ENCODE measurements around the gene SYP.

Gene SYP

GRCh38 chrX:49199906-49200771, at the start of gene SYP:
Gene SYP, minus strand, starts transcription at chrX:49200193. Its CDS starts 7 bp downstream, at chrX:49200186.
- peak; percentile 97 for DNase-seq (ENCODE audit: low read depth, low spot score)

GRCh38 chrX:49249616-49250015, 49.6 kb upstream of the SYP start:
- DNase-seq (ENCODE audit: low read depth, low spot score): no peak

DNA sequence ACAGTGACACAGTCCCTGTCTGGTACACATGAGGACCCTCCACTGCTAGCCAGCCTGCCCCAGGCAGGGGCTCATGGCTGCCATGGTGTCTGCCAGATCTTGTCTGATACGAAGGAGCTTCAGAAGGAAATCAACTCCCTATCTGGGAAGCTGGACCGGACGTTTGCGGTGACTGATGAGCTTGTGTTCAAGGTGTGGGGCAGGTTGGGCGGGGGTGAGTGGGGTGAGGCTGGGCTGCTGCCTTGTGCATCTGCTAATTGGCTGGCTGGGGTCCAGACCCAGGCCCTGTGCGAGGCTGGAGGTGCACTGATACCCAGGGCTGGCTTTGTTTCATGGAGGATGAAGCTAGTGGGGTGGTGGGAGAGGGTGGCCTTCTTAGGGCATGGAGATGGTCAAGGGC, 49.1 kb upstream of the SYP start:
- no peak for DNase-seq (ENCODE audit: low read depth, low spot score)

DNA sequence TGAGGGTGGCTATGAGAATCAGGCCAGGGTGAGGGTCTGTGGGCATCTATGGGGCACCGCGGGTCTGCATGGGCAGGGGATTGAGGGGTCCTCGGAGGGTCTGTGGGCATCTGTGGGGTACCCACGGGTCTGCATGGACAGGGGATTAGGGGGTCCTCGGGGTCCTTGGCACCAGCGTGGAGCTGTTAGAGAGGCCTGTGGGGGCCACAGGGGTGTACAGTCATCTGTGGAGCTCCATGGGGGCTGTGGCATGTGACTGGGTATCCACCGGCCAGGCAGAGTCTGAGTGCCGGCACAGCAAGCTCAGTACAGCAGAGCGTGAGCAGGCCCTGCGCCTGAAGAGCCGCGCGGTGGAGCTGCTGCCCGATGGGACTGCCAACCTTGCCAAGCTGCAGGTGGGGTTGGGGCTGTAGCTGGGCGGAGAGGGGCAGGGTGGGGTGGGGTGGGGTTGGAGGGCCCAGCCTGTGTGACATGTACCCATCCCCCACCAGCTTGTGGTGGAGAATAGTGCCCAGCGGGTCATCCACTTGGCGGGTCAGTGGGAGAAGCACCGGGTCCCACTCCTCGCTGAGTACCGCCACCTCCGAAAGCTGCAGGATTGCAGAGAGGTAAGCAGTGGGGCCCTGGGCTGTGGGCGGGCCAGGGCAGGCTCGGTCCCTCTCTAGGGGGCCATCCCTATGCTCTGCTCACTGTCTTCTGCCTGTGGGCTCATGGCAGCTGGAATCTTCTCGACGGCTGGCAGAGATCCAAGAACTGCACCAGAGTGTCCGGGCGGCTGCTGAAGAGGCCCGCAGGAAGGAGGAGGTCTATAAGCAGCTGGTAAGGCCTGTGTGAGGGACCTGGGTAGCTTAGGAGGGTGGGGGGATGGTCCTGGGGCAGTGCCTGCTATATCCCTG, 48.2 kb upstream of the SYP start:
- DNase-seq (ENCODE audit: low read depth, low spot score): no peak

DNA sequence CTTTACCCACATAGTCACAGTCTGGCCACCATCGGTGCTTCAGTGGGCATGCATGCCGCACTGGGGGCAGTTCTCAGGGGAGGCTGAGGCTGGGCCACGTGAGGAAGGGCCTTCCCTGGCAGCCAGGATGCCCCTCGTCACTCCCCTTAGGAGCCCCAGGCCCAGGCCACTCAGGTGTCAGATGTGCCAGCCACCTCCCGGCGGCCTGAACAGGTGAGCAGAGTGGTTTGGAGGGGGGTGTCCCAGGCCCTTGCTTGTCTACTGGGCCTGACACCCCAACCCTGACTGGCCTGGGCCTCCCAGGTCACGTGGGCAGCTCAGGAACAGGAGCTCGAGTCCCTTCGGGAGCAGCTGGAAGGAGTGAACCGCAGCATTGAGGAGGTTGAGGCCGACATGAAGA, 47.4 kb upstream of the SYP start:
- no peak for DNase-seq (ENCODE audit: low read depth, low spot score)

GRCh38 chrX:49246541-49246940, 46.5 kb upstream of the SYP start:
- DNase-seq (ENCODE audit: low read depth, low spot score): no peak

GRCh38 chrX:49244207-49244606, 44.2 kb upstream of the SYP start:
- DNase-seq (ENCODE audit: low read depth, low spot score): no peak

DNA sequence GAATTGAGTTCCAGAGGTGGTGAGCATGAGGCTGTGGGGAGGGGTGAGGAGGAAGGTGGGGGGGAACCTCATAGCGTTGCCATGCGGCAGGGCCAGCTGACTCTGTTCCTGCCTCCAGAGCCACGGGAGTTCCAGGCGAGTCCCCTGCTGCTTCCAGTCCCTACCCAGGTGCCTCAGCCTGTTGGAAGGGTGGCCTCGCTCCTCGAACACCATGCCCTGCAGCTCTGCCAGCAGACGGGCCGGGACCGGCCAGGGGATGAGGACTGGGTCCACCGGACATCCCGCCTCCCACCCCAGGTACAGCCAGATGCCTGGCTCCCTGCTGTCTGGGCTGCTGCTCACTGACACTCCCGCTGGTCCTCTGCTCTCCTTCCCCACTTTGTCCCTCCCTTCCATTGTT, 43.2 kb upstream of the SYP start:
- no peak for DNase-seq (ENCODE audit: low read depth, low spot score)

DNA sequence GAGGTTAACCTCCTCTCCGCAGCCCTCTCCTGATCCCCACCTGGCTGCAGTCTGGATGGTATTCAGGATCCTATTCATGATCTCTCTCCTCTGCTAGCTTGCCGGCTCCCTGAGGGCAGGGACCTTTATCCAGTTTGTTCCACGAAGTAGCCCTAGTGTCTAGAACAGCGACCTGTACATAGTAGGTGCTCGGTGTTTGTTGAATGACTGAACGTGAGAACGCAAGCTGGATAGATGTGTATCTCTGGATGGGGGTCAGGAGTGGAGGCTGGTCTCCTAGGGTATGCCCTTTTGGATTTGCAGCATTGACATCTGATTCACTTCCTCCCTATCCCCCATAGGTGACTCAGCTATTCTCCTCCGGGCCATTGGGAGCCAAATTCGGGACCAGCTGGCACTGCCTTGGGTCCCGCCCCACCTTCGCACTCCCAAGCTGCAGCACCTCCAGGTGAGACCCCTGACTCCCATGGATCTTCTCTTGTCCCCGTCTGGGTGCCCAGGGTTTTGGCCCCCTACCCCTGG, 42.6 kb upstream of the SYP start:
- no peak for DNase-seq (ENCODE audit: low read depth, low spot score)

DNA sequence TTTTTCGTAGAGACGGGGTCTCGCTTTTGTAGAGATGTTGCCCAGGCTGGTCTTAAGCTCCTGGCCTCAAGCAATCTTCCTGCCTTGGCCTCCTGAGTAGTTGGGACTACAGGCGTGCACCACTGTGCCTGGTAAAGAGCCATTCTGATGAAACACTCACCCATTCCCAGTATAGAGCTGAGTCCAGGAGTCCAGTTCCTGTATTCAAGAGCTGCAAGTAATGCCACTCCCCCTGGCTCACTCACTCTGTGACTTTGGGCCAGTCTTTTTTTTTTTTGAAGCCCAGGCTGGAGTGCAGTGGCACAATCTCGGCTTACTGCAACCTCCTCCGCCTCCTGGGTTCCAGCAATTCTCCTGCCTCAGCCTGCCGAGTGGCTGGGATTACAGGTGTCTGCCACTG, 38.7 kb upstream of the SYP start:
- DNase-seq (ENCODE audit: low read depth, low spot score): no peak

DNA sequence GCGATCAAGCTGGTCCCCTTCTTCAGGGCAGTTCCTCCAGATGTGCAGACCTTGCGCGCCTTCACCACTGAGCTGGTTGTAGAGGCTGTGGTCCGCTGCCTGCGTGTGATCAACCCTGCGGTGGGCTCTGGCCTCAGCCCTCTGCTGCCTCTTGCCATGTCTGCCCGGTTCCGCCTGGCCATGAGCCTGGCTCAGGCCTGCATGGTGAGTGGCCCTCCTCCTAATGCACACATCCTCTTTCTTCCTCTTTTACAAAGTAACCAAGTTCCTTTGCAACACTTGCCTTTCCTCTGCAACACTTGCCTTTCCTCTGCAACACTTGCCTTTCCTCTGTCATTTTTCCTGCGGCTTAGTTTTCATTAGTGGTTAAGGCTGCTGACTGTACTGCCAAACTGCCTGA, 37.1 kb upstream of the SYP start:
- no peak for DNase-seq (ENCODE audit: low read depth, low spot score)

DNA sequence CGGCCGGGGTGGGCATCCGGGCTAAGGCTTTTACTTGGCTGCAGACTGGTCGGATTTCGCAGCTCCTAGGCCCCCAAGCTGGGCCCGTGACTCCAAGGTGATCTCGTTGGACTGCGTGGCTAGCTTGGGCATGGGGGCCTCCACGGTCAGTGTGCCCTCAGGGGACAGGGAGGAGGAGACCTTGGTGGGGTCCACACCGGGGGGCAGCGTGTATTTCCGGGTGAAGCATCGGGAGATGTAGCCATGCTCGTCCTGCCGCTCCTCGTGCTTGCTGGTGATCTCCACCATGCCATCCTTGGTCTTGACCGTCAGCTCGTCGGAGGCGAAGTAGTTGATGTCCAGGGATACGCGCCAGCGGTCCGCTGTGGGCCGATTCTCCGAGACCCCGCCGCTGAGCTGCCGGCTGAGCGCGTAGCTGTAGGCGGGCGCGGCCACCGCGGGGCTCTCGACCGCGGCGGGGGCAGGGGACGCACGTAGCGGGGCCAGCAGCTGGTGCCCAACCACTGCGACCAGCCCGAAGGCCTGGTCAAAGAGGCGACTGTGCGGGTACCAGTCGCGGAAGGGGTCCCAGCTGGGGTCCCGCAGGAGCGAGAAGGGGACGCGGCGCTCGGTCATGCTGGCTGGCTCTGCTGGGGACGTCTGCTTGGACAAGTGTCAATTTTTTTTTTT, 34.0 kb upstream of the SYP start:
- DNase-seq (ENCODE audit: low read depth, low spot score): peak; percentile 29

DNA sequence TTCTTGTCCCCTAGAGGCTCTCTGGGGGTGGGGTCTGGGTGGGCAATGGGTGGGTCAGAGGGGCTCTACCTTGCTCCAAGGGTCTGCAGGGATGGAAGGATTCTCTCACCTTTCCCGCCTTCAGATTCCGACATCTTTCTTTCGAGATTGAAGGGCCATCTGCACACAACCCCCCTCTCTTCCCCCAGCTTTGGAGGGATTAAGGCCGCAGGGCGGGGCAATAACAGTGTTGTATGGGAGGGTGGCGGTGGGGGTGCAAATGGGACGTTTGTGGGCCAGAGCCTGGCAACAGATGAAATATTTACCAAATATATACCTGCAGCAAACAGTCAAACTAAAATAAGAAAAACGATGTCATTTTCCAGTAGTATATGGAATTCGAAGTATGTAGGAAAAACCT, 33.2 kb upstream of the SYP start, which contains the start of gene CACNA1F:
Gene CACNA1F (minus strand): TSS at position 165 of the 400 bp plus-strand sequence. CDS start 31 bp downstream, at position 134.
- DNase-seq (ENCODE audit: low read depth, low spot score): no peak

GRCh38 chrX:49232525-49232924, 32.5 kb upstream of the SYP start:
- DNase-seq (ENCODE audit: low read depth, low spot score): no peak

- DNase-seq (ENCODE audit: low read depth, low spot score): no peak
Observed at GRCh38 chrX:49231333-49232000, 31.5 kb upstream of the SYP start.

DNA sequence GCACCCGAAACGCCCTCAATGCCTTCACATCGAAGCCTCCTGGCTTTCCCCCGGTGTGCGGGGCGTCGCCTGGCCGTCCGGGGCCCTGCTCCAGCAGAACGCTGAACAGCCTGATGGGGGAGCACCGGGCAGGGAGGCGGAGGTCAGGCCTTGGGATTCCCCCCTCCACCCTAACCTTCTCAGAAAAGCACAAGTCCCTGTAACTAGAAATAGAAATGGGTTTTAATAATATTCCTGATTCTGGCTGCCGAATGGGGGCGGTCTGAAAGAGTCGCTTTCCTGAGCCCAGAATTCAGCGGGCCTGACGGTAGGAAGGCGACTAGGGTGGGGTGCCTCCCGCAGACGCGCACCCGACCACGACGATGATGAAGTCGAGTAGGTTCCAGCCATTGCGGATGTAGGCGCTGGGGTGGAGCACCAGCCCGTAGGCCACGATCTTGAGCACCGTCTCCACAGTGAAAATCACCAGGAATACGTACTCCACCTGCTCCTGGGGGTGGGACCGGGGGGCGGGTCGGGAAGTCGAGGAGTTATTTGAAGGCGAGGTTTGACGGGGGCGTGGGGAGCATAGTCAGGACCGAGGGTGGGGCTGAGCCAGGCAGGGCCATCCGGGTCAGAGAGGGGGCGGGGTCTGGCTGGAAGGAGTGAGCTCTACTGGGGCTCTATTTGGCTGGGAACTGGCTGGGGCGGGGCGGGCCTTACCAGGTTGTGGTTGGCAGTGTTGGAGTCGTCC, 30.7 kb upstream of the SYP start:
- peak; percentile 76 for DNase-seq (ENCODE audit: low read depth, low spot score)

DNA sequence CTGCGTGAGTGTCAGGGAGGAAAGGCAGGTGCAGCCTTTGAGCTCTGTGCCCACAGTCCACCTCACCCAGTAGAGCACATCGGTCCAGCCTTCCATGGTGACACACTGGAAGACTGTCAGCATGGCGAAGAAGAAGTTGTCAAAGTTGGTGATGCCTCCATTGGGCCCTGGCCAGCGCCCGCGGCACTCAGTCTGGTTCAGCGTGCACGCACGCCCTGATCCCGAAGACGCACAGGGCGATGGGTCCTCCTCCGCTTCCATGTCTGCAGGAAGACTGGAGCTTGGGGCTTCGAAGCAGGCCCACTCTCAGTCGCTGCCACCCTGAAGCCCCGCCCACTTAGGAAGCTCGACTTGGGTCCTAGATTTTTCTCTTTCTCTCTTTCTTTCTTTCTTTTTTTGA, 28.2 kb upstream of the SYP start:
- no peak for DNase-seq (ENCODE audit: low read depth, low spot score)

- DNase-seq (ENCODE audit: low read depth, low spot score): no peak
Observed at GRCh38 chrX:49227726-49228125, 27.7 kb upstream of the SYP start.

DNA sequence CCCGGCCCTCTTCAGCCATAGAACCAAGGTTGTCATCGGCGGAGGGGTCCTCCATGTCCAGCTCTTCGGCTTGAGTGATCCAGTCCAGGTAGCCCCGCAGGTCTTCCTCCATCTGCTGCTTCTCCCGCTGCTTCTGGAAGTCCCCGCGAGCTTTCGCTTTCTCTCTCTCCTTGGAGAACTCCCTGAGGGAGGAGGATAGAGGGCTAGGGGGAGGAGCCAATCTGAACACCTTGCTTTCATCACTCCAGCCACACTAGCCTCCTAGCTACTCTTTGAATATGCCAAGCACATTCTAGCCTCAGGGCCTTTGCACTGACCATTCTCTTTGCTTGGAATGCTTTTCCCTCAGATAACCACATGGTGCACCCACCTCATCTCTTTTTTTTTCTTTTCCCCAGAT, 27.0 kb upstream of the SYP start:
- DNase-seq (ENCODE audit: low read depth, low spot score): peak; percentile 64

- DNase-seq (ENCODE audit: low read depth, low spot score): no peak
Observed at GRCh38 chrX:49225858-49226257, 25.9 kb upstream of the SYP start.

DNA sequence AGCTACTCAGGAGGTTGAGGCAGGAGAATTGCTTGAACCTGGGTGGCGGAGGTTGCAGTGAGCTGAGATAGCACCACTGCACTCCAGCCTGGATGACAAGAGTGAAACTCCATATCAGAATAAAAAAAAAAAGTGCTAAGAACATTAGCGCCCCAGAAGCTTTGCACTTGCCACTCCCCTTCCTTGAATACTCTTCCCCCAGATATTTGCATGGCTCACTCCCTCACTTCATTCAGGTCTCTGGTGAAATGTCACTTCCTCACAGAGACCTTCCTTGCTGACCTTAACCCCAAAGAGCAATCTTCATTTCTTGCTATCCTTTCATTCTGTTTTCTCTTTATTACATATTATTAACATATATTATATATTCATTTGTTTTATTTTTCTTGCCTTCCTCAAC, 21.9 kb upstream of the SYP start:
- no peak for DNase-seq (ENCODE audit: low read depth, low spot score)
